Osteoblast (primary cell): ENCODE data around the gene HEATR5A. TPM values are rescaled to one million over a fixed set of nuclear protein-coding genes. Genes with fewer than 3 reads are reported as not detected.
A peak's percentile ranks its signal among the peaks of the same experiment; 100 is the strongest.

ENCODE experiments used
- DNase-seq: peaks from one replicate; pipeline ENCODE4 v3.0.0; 2011; ENCODE audit warnings: low spot score, mixed read lengths; ENCODE audit not compliant: insufficient read length; ENCODE audit errors: missing footprints
- H2AFZ ChIP-seq: 2 replicates; pipeline ENCODE4 v1.6.0; 2011; ENCODE audit warnings: mild to moderate bottlenecking, low read length
- H3K27ac ChIP-seq: 2 replicates; pipeline ENCODE4 v1.5.1; 2011; ENCODE audit warnings: mild to moderate bottlenecking, low read depth, low read length, moderate library complexity
- H3K27me3 ChIP-seq: 2 replicates; pipeline ENCODE4 v1.6.0; 2012; ENCODE audit warnings: mild to moderate bottlenecking, control low read depth, inconsistent platforms, low read length, moderate library complexity; ENCODE audit not compliant: insufficient read depth
- H3K36me3 ChIP-seq: 2 replicates; pipeline ENCODE4 v1.5.1; 2011; ENCODE audit warnings: mild to moderate bottlenecking, low read length, control low read depth, moderate library complexity; ENCODE audit not compliant: insufficient read depth
- H3K4me1 ChIP-seq: 2 replicates; pipeline ENCODE4 v1.5.1; 2011; ENCODE audit warnings: mild to moderate bottlenecking, low read length, control low read depth, moderate library complexity; ENCODE audit not compliant: insufficient read depth
- H3K4me2 ChIP-seq: 2 replicates; pipeline ENCODE4 v1.6.0; 2011; ENCODE audit warnings: mild to moderate bottlenecking, low read length; ENCODE audit not compliant: insufficient read depth
- H3K4me3 ChIP-seq: fragments of 200-600 bp; sonication (generic); 3 replicates; pipeline ENCODE4 v1.5.1; 2012; ENCODE audit warnings: mild to moderate bottlenecking, low read length, inconsistent platforms; ENCODE audit not compliant: insufficient read depth
- H3K79me2 ChIP-seq: 2 replicates; pipeline ENCODE4 v1.6.0; 2012; ENCODE audit warnings: mild to moderate bottlenecking, low read length, control low read depth, inconsistent platforms; ENCODE audit not compliant: insufficient read depth
- H3K9me3 ChIP-seq: 2 replicates; pipeline ENCODE4 v1.5.1; 2011; ENCODE audit warnings: low read depth, low read length, control low read depth
- H4K20me1 ChIP-seq: 2 replicates; pipeline ENCODE4 v1.6.0; 2012; ENCODE audit warnings: mild to moderate bottlenecking, low read length, control low read depth; ENCODE audit not compliant: insufficient read depth
- total RNA-seq: library from RNA; depleted of rRNA; stranded (reverse); fragments of >200 nt; gene quantifications from 2 replicates; pipeline ENCODE4 v1.2.3, GENCODE V29; 2012
- TF ChIP-seq, protein P1 (sequence below): IDR thresholded peaks from 2 replicates; pipeline ENCODE4 v1.5.1; 2011; ENCODE audit warnings: mild to moderate bottlenecking, low read depth, low read length, moderate library complexity; ENCODE audit errors: extremely low read depth

The HEATR5A gene
- total RNA-seq, 1 donor = 46.0 TPM

DNA sequence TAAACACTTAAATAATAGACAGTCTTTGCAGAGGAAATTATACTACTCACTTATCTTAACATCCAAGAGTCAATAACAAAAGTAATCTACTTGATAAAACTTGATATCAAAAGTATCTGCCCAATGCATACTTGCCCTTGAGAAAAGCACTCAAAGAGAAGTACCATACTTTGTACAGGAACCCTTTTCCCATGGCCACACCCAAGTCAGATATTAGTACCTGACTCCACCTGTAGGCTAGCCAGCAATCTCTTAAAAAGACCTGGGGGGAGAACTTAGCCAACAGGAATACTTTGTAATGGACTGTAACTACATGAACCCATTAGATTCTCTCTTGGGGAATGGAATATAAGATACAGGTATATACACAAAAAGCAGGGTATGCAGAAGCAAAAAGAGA lies 113.2 kb downstream of the HEATR5A start:
- no peak overlapping the region for H3K27ac ChIP-seq
- H3K27me3 ChIP-seq = no peaks in the 10 kb centered on the region
- H3K9me3 ChIP-seq = no peaks in the 10 kb centered on the region
- TF ChIP-seq, protein P1, sequence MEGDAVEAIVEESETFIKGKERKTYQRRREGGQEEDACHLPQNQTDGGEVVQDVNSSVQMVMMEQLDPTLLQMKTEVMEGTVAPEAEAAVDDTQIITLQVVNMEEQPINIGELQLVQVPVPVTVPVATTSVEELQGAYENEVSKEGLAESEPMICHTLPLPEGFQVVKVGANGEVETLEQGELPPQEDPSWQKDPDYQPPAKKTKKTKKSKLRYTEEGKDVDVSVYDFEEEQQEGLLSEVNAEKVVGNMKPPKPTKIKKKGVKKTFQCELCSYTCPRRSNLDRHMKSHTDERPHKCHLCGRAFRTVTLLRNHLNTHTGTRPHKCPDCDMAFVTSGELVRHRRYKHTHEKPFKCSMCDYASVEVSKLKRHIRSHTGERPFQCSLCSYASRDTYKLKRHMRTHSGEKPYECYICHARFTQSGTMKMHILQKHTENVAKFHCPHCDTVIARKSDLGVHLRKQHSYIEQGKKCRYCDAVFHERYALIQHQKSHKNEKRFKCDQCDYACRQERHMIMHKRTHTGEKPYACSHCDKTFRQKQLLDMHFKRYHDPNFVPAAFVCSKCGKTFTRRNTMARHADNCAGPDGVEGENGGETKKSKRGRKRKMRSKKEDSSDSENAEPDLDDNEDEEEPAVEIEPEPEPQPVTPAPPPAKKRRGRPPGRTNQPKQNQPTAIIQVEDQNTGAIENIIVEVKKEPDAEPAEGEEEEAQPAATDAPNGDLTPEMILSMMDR = no peak
- H3K4me2 ChIP-seq = no peak overlapping the region
- peaks cover 40% of the 10 kb centered on the region for H3K36me3 ChIP-seq
- no peak overlapping the region for H2AFZ ChIP-seq
- DNase-seq = no peak
- no peaks in the 10 kb centered on the region for H4K20me1 ChIP-seq
- H3K4me3 ChIP-seq = no peak overlapping the region
- no peaks in the 10 kb centered on the region for H3K4me1 ChIP-seq
- no peaks in the 10 kb centered on the region for H3K79me2 ChIP-seq

DNA sequence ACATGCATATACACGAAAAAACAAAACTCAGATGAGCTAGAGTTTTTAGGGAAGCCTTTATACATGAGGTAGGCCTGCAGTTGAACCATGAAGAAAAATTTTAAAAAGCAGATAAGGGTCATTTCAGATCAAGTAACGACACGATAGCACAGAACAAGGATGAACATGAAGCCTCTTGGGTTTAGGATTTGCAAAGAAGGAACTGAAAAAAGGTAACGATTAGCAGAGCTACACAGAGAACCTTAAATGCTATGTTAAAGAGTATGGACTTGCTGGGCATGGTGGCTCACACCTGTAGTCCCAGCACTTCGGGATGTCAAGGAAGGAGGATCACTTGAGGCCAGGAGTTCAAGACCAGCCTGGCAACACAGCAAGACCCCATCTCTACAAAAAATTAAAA lies 116.7 kb downstream of the HEATR5A start:
- H2AFZ ChIP-seq = no peak overlapping the region

DNA sequence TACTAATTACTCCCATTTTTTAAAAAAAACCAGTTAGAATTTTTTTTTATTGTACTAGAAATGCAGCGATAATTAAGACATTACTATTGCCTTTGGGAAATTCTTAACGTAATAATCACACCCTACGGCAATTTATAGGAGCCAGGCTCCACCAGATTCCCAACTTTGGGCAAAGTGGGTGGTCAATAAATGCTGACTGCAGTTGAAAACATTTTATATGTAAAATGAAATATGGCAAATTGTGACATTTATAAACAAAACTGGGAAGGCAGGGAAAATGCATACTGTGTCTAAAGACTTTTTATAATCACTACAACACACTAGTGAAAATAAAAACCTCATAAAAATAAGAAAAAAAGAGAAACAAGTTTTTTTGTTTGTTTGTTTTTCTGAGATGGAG lies 119.5 kb downstream of the HEATR5A start:
- Histone ChIP-seq H3K4me1 (no peaks in the 10 kb centered on the region), H3K36me3 (peaks cover 25% of the 10 kb centered on the region), H3K27me3 (no peaks in the 10 kb centered on the region), H3K4me3 (no peak overlapping the region), H2AFZ (no peak overlapping the region), H3K4me2 (no peak overlapping the region), H4K20me1 (no peaks in the 10 kb centered on the region), H3K9me3 (no peaks in the 10 kb centered on the region), H3K79me2 (no peaks in the 10 kb centered on the region), H3K27ac (no peak overlapping the region)
- DNase-seq = no peak
- TF ChIP-seq, protein P1 = no peak

More for the DNA sequence above, 116.7 kb downstream of the HEATR5A start:
- TF ChIP-seq, protein P1 = no peak
- no peaks in the 10 kb centered on the region for H3K9me3 ChIP-seq
- H3K4me3 ChIP-seq = no peak overlapping the region
- no peak for DNase-seq
- no peak overlapping the region for H3K27ac ChIP-seq
- H3K4me2 ChIP-seq = no peak overlapping the region
- H4K20me1 ChIP-seq = no peaks in the 10 kb centered on the region
- no peaks in the 10 kb centered on the region for H3K27me3 ChIP-seq
- H3K4me1 ChIP-seq = no peaks in the 10 kb centered on the region
- H3K36me3 ChIP-seq = peaks cover 41% of the 10 kb centered on the region
- H3K79me2 ChIP-seq = no peaks in the 10 kb centered on the region

DNA sequence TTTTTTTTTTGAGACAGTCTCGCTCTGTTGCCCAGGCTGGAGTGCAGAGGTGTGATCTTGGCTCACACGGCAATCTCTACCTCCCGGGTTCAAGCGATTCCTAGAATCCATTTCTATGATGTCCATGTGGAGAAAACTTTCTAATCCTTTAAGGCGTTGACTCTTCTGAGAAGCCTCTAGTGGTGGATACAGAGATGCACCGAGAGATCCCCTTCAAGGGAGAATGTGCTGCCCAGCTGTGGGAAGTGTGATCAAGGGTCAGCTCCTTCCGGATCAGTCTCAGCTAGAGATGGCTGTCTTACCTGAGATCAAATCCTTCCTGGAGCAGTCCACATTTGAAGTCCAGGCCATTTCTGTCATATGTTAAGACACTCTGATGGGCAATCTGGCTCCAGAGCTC lies 120.1 kb downstream of the HEATR5A start:
- H3K27ac ChIP-seq = no peak overlapping the region
- no peaks in the 10 kb centered on the region for H3K9me3 ChIP-seq
- TF ChIP-seq, protein P1 = peak; percentile 30
- H3K4me3 ChIP-seq = no peak overlapping the region
- no peak overlapping the region for H3K4me2 ChIP-seq
- H3K36me3 ChIP-seq = peaks cover 22% of the 10 kb centered on the region
- H3K79me2 ChIP-seq = no peaks in the 10 kb centered on the region
- peak; percentile 46 for DNase-seq
- H2AFZ ChIP-seq = no peak overlapping the region
- no peaks in the 10 kb centered on the region for H4K20me1 ChIP-seq
- no peaks in the 10 kb centered on the region for H3K4me1 ChIP-seq
- H3K27me3 ChIP-seq = no peaks in the 10 kb centered on the region
